Lower leg skin (tissue), 3 donors: ENCODE data around the gene APOL5.

Source experiments
- POLR2A ChIP-seq, 2 donors: fragments of 450-650 bp; IDR thresholded peaks; one replicate each; pipeline ENCODE4 v1.6.1; 2016 to 2017; ENCODE audit warnings: antibody characterized with exemption in 2 of 2, mild to moderate bottlenecking in 1 of 2, moderate library complexity in 1 of 2
- TF ChIP-seq, protein P1 (sequence below), 3 donors: fragments of 450-650 bp; IDR thresholded peaks; one replicate each; pipeline ENCODE4 v1.5.1; 2016; ENCODE audit warnings: antibody characterized with exemption in 3 of 3, mild to moderate bottlenecking in 3 of 3, moderate library complexity in 2 of 3

DNA sequence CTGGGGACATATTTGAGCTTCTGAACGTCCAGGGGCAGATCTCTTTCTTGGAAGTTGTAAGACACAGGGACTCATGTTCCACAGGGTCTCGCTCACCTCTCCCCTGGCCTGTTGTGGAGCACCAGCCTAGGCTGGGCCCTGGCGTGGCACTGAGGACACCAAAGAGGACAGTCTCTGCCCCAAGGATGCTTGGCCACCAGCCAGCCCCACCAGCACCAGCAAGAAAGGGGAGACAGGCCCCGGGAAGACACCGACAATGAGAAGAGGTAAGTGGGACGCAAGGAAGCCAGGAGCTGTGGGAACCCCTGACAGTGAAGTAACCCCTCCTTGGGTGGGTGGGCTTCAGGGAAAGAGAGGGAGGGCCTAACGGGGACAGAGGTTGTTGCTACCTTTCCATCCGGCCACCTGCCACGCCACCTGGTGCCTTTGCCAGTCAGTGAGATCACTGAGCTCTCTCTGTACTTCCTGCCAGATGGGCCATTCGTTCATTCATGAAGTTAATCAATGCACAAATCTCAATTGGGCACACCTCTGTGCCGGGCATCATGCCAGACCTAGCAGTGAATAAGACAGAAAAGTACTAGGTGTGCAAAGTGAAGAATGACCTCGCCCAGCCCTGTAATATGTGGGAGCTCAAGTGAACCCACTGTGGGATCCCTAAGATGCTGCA is 11.1 kb downstream of the APOL5 start:
- TF ChIP-seq POLR2A (IDR thresholded peaks at IDR 0.05) = no peak
- TF ChIP-seq, protein P1, sequence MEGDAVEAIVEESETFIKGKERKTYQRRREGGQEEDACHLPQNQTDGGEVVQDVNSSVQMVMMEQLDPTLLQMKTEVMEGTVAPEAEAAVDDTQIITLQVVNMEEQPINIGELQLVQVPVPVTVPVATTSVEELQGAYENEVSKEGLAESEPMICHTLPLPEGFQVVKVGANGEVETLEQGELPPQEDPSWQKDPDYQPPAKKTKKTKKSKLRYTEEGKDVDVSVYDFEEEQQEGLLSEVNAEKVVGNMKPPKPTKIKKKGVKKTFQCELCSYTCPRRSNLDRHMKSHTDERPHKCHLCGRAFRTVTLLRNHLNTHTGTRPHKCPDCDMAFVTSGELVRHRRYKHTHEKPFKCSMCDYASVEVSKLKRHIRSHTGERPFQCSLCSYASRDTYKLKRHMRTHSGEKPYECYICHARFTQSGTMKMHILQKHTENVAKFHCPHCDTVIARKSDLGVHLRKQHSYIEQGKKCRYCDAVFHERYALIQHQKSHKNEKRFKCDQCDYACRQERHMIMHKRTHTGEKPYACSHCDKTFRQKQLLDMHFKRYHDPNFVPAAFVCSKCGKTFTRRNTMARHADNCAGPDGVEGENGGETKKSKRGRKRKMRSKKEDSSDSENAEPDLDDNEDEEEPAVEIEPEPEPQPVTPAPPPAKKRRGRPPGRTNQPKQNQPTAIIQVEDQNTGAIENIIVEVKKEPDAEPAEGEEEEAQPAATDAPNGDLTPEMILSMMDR (IDR thresholded peaks at IDR 0.05) = no peak
